ENCODE measurements around the gene CELSR1.

Gene CELSR1

DNA sequence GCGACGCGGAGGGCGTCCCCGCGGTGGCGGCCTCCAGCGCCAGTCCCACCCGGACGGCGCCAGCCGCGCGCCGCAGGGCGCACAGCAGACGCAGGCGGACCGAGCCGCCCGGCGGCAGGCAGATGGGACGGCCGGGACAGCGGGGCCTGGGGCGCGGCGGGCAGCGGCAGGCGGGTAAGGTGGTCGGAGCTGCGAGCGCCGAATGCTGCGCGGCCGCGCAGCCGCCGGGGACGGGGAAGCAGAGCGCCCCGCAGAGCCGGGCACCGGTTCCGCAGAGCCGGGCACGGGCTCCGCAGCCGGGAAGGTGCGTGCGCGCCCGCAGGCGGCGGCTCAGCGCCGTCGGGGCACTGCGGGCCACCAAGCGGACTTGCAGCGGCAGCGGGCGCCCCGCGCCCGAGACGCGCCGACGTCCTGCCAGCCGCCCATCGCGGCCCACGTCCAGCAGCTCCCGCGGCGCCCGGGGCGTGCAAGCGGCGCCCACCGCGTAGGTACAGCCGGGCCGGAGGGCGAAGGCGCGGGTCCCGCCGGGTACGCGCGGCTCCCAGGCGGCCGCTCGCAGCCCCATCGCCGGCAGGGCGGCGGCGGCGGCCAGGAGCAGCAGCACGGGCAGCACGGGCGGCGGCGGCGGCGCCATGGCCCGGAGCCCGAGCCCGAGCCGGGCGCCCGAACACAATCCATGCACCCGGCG is 739 bp downstream of the CELSR1 start:
- peaks cover 16% of the 10 kb centered on the region for H3K27me3 ChIP-seq (ENCODE audit: insufficient read depth, low read length, poor library complexity)
- H3K18ac ChIP-seq (ENCODE audit: low read length), result peak overlapping the region; percentile 51
- no peak overlapping the region for H3K23ac ChIP-seq (ENCODE audit: low read length)
- no peaks in the 10 kb centered on the region for H3K36me3 ChIP-seq (ENCODE audit: control insufficient read depth, insufficient read depth, low read length)
- peak overlapping the region; percentile 50 for H3K9ac ChIP-seq (ENCODE audit: low read length)
- no peak overlapping the region for H3K4ac ChIP-seq (ENCODE audit: low read depth, low read length)
- H2BK15ac ChIP-seq (replicated peaks; ENCODE audit: low read depth), result no peak overlapping the region
- H3K79me2 ChIP-seq (ENCODE audit: control insufficient read depth, insufficient read depth, low read length), result no peaks in the 10 kb centered on the region
- no peak overlapping the region for H2BK120ac ChIP-seq (ENCODE audit: low read depth, low read length)
- no peak overlapping the region for H2AK5ac ChIP-seq (ENCODE audit: low read length)
- no peaks in the 10 kb centered on the region for H3K4me1 ChIP-seq (ENCODE audit: control insufficient read depth, low read depth, low read length)
- H3K79me1 ChIP-seq (ENCODE audit: low read length), result no peaks in the 10 kb centered on the region
- no peak overlapping the region for H3K4me3 ChIP-seq (ENCODE audit: low read length)
- WGBS (ENCODE audit: extremely low coverage, insufficient coverage, low lambda C conversion rate), result no CpG with 5 or more reads among the region's 118 CpGs
- H3K56ac ChIP-seq (ENCODE audit: low read length), result peak overlapping the region; percentile 64
- no peak overlapping the region for H4K5ac ChIP-seq (ENCODE audit: low read length)
- no peak overlapping the region for H2BK5ac ChIP-seq (ENCODE audit: low read length)
- peak overlapping the region; percentile 54 for H3K4me2 ChIP-seq (ENCODE audit: low read length)
- H3K27ac ChIP-seq (ENCODE audit: low read depth, low read length), result no peak overlapping the region
- H4K8ac ChIP-seq (ENCODE audit: low read depth, low read length), result no peak overlapping the region
- peak; percentile 20 for DNase-seq

- DNase-seq, result no peak
- no peaks in the 10 kb centered on the region for H3K4me1 ChIP-seq (ENCODE audit: control insufficient read depth, low read depth, low read length)
- no peaks in the 10 kb centered on the region for H3K79me2 ChIP-seq (ENCODE audit: control insufficient read depth, insufficient read depth, low read length)
- no peak overlapping the region for H2BK15ac ChIP-seq (replicated peaks; ENCODE audit: low read depth)
- H3K4me2 ChIP-seq (ENCODE audit: low read length), result peak overlapping the region; percentile 54
- no peak overlapping the region for H4K5ac ChIP-seq (ENCODE audit: low read length)
- H3K56ac ChIP-seq (ENCODE audit: low read length), result no peak overlapping the region
- WGBS (ENCODE audit: extremely low coverage, insufficient coverage, low lambda C conversion rate), result no CpG with 5 or more reads among the region's 78 CpGs
- no peak overlapping the region for H2AK5ac ChIP-seq (ENCODE audit: low read length)
- peaks cover 16% of the 10 kb centered on the region for H3K27me3 ChIP-seq (ENCODE audit: insufficient read depth, low read length, poor library complexity)
- no peaks in the 10 kb centered on the region for H3K79me1 ChIP-seq (ENCODE audit: low read length)
- H3K18ac ChIP-seq (ENCODE audit: low read length), result no peak overlapping the region
- H3K9ac ChIP-seq (ENCODE audit: low read length), result peak overlapping the region; percentile 28
- H3K27ac ChIP-seq (ENCODE audit: low read depth, low read length), result no peak overlapping the region
- no peak overlapping the region for H2BK120ac ChIP-seq (ENCODE audit: low read depth, low read length)
- peak overlapping the region; percentile 68 for H3K23ac ChIP-seq (ENCODE audit: low read length)
- H3K36me3 ChIP-seq (ENCODE audit: control insufficient read depth, insufficient read depth, low read length), result no peaks in the 10 kb centered on the region
- H2BK5ac ChIP-seq (ENCODE audit: low read length), result no peak overlapping the region
- H4K8ac ChIP-seq (ENCODE audit: low read depth, low read length), result no peak overlapping the region
- H3K4ac ChIP-seq (ENCODE audit: low read depth, low read length), result no peak overlapping the region
- H3K4me3 ChIP-seq (ENCODE audit: low read length), result no peak overlapping the region
Observed at GRCh38 chr22:46535876-46536536, 1.4 kb downstream of the CELSR1 start.

GRCh38 chr22:46534901-46535630 is 2.4 kb downstream of the CELSR1 start:
- H2AK5ac ChIP-seq (ENCODE audit: low read length), result no peak overlapping the region
- no peak overlapping the region for H3K27ac ChIP-seq (ENCODE audit: low read depth, low read length)
- no peak for DNase-seq
- H3K4me3 ChIP-seq (ENCODE audit: low read length), result no peak overlapping the region
- H3K79me1 ChIP-seq (ENCODE audit: low read length), result no peaks in the 10 kb centered on the region
- no peaks in the 10 kb centered on the region for H3K79me2 ChIP-seq (ENCODE audit: control insufficient read depth, insufficient read depth, low read length)
- no peaks in the 10 kb centered on the region for H3K4me1 ChIP-seq (ENCODE audit: control insufficient read depth, low read depth, low read length)
- H3K9ac ChIP-seq (ENCODE audit: low read length), result no peak overlapping the region
- H4K8ac ChIP-seq (ENCODE audit: low read depth, low read length), result no peak overlapping the region
- no peak overlapping the region for H2BK15ac ChIP-seq (replicated peaks; ENCODE audit: low read depth)
- no peaks in the 10 kb centered on the region for H3K36me3 ChIP-seq (ENCODE audit: control insufficient read depth, insufficient read depth, low read length)
- H2BK5ac ChIP-seq (ENCODE audit: low read length), result no peak overlapping the region
- peaks cover 16% of the 10 kb centered on the region for H3K27me3 ChIP-seq (ENCODE audit: insufficient read depth, low read length, poor library complexity)
- no peak overlapping the region for H3K4ac ChIP-seq (ENCODE audit: low read depth, low read length)
- no peak overlapping the region for H3K4me2 ChIP-seq (ENCODE audit: low read length)
- no peak overlapping the region for H4K5ac ChIP-seq (ENCODE audit: low read length)
- WGBS (ENCODE audit: extremely low coverage, insufficient coverage, low lambda C conversion rate), result no CpG with 5 or more reads among the region's 45 CpGs
- no peak overlapping the region for H3K18ac ChIP-seq (ENCODE audit: low read length)
- no peak overlapping the region for H3K56ac ChIP-seq (ENCODE audit: low read length)
- H2BK120ac ChIP-seq (ENCODE audit: low read depth, low read length), result no peak overlapping the region
- no peak overlapping the region for H3K23ac ChIP-seq (ENCODE audit: low read length)

GRCh38 chr22:46534177-46534776 is 3.1 kb downstream of the CELSR1 start:
- Histone ChIP-seq H3K56ac (ENCODE audit: low read length) (no peak overlapping the region), H3K79me2 (ENCODE audit: control insufficient read depth, insufficient read depth, low read length) (no peaks in the 10 kb centered on the region), H3K79me1 (ENCODE audit: low read length) (no peaks in the 10 kb centered on the region), H3K9ac (ENCODE audit: low read length) (no peak overlapping the region), H3K18ac (ENCODE audit: low read length) (no peak overlapping the region), H2BK120ac (ENCODE audit: low read depth, low read length) (no peak overlapping the region), H4K5ac (ENCODE audit: low read length) (no peak overlapping the region), H3K4me3 (ENCODE audit: low read length) (no peak overlapping the region), H2BK15ac (replicated peaks; ENCODE audit: low read depth) (no peak overlapping the region), H3K4me1 (ENCODE audit: control insufficient read depth, low read depth, low read length) (no peaks in the 10 kb centered on the region), H2AK5ac (ENCODE audit: low read length) (no peak overlapping the region), H3K27me3 (ENCODE audit: insufficient read depth, low read length, poor library complexity) (peaks cover 16% of the 10 kb centered on the region), H3K27ac (ENCODE audit: low read depth, low read length) (no peak overlapping the region), H3K23ac (ENCODE audit: low read length) (no peak overlapping the region), H4K8ac (ENCODE audit: low read depth, low read length) (no peak overlapping the region), H3K4ac (ENCODE audit: low read depth, low read length) (no peak overlapping the region), H2BK5ac (ENCODE audit: low read length) (no peak overlapping the region), H3K4me2 (ENCODE audit: low read length) (no peak overlapping the region), H3K36me3 (ENCODE audit: control insufficient read depth, insufficient read depth, low read length) (no peaks in the 10 kb centered on the region)
- DNase-seq, result no peak
- no CpG with 5 or more reads among the region's 30 CpGs for WGBS (ENCODE audit: extremely low coverage, insufficient coverage, low lambda C conversion rate)

DNA sequence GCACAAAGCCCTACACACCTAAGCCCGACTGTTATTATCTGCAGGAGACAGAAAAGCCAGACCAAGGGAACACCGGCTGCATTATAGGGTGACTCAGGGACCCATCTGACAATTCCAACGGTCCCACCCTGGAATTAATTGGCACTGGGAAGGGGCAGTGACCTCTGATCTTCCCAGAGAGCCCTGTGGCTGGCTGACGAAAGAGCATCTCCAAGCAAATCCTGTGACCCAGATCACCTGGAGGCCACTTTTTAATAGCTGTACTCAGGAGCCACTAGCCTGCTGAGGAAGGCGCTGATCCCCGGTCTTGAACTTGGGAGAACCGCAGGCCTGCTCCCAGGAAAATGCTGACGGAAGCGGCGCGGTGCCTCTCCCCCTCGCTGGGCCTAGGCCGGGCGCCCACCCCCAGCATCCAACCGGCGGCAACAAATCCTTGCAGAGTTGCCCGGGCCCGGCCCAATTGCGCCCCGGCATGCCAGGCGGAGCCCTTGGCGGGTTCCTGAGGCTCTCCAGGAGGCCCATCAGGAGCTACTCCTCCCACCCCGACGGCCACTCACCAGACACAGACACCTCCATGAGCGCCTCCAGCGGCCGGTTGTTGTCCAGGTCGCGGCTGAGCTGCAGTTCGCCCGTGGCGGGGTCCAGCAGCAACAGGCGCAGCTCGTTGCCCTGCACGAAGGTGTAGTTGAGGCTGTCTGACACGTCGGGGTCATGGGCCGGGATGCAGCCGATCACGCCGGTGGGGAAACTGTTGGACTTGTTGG is 4.2 kb downstream of the CELSR1 start:
- no peak overlapping the region for H3K9ac ChIP-seq (ENCODE audit: low read length)
- H3K56ac ChIP-seq (ENCODE audit: low read length), result no peak overlapping the region
- no peak overlapping the region for H2BK15ac ChIP-seq (replicated peaks; ENCODE audit: low read depth)
- H3K79me1 ChIP-seq (ENCODE audit: low read length), result no peaks in the 10 kb centered on the region
- H3K23ac ChIP-seq (ENCODE audit: low read length), result no peak overlapping the region
- H3K27me3 ChIP-seq (ENCODE audit: insufficient read depth, low read length, poor library complexity), result peaks cover 8% of the 10 kb centered on the region
- no peak overlapping the region for H4K5ac ChIP-seq (ENCODE audit: low read length)
- H3K4ac ChIP-seq (ENCODE audit: low read depth, low read length), result no peak overlapping the region
- no peak overlapping the region for H4K8ac ChIP-seq (ENCODE audit: low read depth, low read length)
- no peak overlapping the region for H3K4me2 ChIP-seq (ENCODE audit: low read length)
- H3K4me1 ChIP-seq (ENCODE audit: control insufficient read depth, low read depth, low read length), result no peaks in the 10 kb centered on the region
- no peak for DNase-seq
- H2BK120ac ChIP-seq (ENCODE audit: low read depth, low read length), result no peak overlapping the region
- H3K36me3 ChIP-seq (ENCODE audit: control insufficient read depth, insufficient read depth, low read length), result no peaks in the 10 kb centered on the region
- WGBS (ENCODE audit: extremely low coverage, insufficient coverage, low lambda C conversion rate), result no CpG with 5 or more reads among the region's 41 CpGs
- H3K18ac ChIP-seq (ENCODE audit: low read length), result no peak overlapping the region
- no peaks in the 10 kb centered on the region for H3K79me2 ChIP-seq (ENCODE audit: control insufficient read depth, insufficient read depth, low read length)
- H3K27ac ChIP-seq (ENCODE audit: low read depth, low read length), result no peak overlapping the region
- H2BK5ac ChIP-seq (ENCODE audit: low read length), result no peak overlapping the region
- H3K4me3 ChIP-seq (ENCODE audit: low read length), result no peak overlapping the region
- H2AK5ac ChIP-seq (ENCODE audit: low read length), result no peak overlapping the region

Measured in mesendoderm (in vitro differentiated cells).